ENCODE results near the gene UBL4A.
"Not testable (repeated sequence)": the region's sequence is repeated elsewhere in the genome, so short reads cannot be mapped to it uniquely, and the experiment has no call there.

UBL4A gene

DNA sequence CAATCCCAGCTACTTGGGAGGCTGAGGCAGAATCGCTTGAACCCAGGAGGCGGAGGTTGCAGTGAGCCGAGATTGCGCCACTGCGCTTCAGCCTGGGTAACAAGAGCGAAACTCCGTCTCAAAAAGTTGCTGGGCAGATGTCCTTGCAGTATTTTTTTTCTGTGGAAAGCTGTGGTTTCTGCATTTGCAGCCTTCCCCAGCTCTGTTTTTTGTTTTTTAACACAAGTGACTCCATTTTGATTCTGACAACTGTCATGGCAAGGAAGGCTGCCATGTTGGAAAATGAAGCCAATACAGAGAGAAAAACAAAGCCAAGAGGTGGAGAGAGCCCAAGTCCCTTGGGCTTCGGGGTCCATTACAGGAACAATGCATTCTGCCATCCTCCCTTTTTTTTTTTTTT is 15.7 kb upstream of the UBL4A start:
- H3K4me2 ChIP-seq (ENCODE audit: insufficient read depth, low read length), result no peak overlapping the region
- no peaks in the 10 kb centered on the region for H3K9me3 ChIP-seq (ENCODE audit: insufficient read depth, low read length, severe bottlenecking)
- no peak overlapping the region for H2AFZ ChIP-seq (ENCODE audit: low read depth, low read length)
- no peaks in the 10 kb centered on the region for H3K27me3 ChIP-seq (ENCODE audit: insufficient read depth, low read length, poor library complexity)
- H3K4me1 ChIP-seq (ENCODE audit: insufficient read depth, low read length), result no peaks in the 10 kb centered on the region
- TF ChIP-seq EZH2 (IDR thresholded peaks at IDR 0.05; ENCODE audit: borderline replicate concordance, low read depth, low read length, severe bottlenecking), result no peak
- TF ChIP-seq, protein P1, sequence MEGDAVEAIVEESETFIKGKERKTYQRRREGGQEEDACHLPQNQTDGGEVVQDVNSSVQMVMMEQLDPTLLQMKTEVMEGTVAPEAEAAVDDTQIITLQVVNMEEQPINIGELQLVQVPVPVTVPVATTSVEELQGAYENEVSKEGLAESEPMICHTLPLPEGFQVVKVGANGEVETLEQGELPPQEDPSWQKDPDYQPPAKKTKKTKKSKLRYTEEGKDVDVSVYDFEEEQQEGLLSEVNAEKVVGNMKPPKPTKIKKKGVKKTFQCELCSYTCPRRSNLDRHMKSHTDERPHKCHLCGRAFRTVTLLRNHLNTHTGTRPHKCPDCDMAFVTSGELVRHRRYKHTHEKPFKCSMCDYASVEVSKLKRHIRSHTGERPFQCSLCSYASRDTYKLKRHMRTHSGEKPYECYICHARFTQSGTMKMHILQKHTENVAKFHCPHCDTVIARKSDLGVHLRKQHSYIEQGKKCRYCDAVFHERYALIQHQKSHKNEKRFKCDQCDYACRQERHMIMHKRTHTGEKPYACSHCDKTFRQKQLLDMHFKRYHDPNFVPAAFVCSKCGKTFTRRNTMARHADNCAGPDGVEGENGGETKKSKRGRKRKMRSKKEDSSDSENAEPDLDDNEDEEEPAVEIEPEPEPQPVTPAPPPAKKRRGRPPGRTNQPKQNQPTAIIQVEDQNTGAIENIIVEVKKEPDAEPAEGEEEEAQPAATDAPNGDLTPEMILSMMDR (IDR thresholded peaks at IDR 0.05; ENCODE audit: borderline replicate concordance, extremely low read depth, low read length, poor library complexity, severe bottlenecking), result no peak
- H3K4me3 ChIP-seq (ENCODE audit: low read depth in 1 of 2, low read length in 2 of 2), result no peak overlapping the region
- no peaks in the 10 kb centered on the region for H3K79me2 ChIP-seq (ENCODE audit: insufficient read depth, low read length)
- ATAC-seq (ENCODE audit: insufficient read depth, low read depth) (no peak), DNase-seq (no peak)
- H4K20me1 ChIP-seq (ENCODE audit: insufficient read depth, low read length), result no peaks in the 10 kb centered on the region
- no peak overlapping the region for H3K9ac ChIP-seq (ENCODE audit: low read depth, low read length)
- no peak overlapping the region for H3K27ac ChIP-seq (ENCODE audit: low read length)
- H3K36me3 ChIP-seq (ENCODE audit: insufficient read depth, low read length), result peaks cover 17% of the 10 kb centered on the region; the same call in 1 of the 2 replicates

DNA sequence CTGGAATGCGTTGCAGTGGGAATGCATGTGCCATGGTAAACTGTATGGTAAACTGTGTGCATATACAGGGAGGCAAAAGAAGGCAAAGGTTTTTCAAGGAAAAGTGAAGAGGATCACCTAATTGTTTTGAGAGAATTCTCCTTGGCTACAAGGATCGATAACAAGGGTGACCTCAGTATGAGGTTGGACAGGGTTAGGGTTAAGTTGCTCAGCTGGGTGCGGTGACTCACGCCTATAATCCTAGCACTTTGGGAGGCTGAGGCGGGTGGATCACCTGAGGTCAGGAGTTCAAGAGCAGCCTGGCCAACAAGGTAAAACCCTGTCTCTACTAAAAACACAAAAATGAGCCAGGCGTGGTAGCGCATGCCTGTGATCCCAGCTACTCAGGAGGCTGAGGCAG is 15.0 kb upstream of the UBL4A start:
- not testable (repeated sequence) for H3K4me2 ChIP-seq (ENCODE audit: insufficient read depth, low read length); H3K9ac ChIP-seq (ENCODE audit: low read depth, low read length); H3K27me3 ChIP-seq (ENCODE audit: insufficient read depth, low read length, poor library complexity); DNase-seq; H3K4me1 ChIP-seq (ENCODE audit: insufficient read depth, low read length); H3K27ac ChIP-seq (ENCODE audit: low read length); H3K9me3 ChIP-seq (ENCODE audit: insufficient read depth, low read length, severe bottlenecking); H3K79me2 ChIP-seq (ENCODE audit: insufficient read depth, low read length); H4K20me1 ChIP-seq (ENCODE audit: insufficient read depth, low read length); ATAC-seq (ENCODE audit: insufficient read depth, low read depth); H2AFZ ChIP-seq (ENCODE audit: low read depth, low read length); H3K4me3 ChIP-seq (ENCODE audit: low read depth in 1 of 2, low read length in 2 of 2)
- peaks cover 11% of the 10 kb centered on the region; the same call in 1 of the 2 replicates for H3K36me3 ChIP-seq (ENCODE audit: insufficient read depth, low read length)

DNA sequence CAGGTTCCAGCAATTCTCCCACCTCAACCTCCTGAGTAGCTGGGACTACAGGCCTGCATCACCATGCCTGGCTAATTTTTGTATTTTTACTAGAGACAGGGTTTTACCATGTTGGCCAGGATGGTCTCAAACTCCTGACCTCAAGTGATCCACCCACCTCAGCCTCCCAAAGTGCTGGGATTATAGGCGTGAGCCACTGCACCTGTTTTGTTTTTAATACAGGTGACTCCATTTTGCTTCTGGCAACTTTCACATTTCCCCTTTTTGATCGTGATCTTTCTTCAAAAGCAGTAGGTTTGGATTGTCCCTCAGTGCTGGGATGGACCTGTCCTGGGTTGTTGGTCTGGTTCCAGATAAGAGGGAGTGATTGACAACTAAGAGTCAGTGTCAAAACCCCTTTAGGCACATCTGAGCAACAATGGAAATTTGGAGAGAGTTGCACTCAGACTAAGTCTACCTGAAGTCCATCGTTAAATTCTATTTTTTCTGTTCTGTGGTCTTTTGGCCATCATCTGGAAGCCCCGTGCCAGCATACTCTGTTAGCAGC is 10.2 kb upstream of the UBL4A start:
- H3K27ac ChIP-seq (ENCODE audit: low read length); H3K79me2 ChIP-seq (ENCODE audit: insufficient read depth, low read length); H3K27me3 ChIP-seq (ENCODE audit: insufficient read depth, low read length, poor library complexity); H3K9ac ChIP-seq (ENCODE audit: low read depth, low read length); H3K9me3 ChIP-seq (ENCODE audit: insufficient read depth, low read length, severe bottlenecking); H3K4me2 ChIP-seq (ENCODE audit: insufficient read depth, low read length); H4K20me1 ChIP-seq (ENCODE audit: insufficient read depth, low read length); H3K4me3 ChIP-seq (ENCODE audit: low read depth in 1 of 2, low read length in 2 of 2); H2AFZ ChIP-seq (ENCODE audit: low read depth, low read length); ATAC-seq (ENCODE audit: insufficient read depth, low read depth); H3K36me3 ChIP-seq (ENCODE audit: insufficient read depth, low read length); H3K4me1 ChIP-seq (ENCODE audit: insufficient read depth, low read length); DNase-seq: not testable (repeated sequence)

DNA sequence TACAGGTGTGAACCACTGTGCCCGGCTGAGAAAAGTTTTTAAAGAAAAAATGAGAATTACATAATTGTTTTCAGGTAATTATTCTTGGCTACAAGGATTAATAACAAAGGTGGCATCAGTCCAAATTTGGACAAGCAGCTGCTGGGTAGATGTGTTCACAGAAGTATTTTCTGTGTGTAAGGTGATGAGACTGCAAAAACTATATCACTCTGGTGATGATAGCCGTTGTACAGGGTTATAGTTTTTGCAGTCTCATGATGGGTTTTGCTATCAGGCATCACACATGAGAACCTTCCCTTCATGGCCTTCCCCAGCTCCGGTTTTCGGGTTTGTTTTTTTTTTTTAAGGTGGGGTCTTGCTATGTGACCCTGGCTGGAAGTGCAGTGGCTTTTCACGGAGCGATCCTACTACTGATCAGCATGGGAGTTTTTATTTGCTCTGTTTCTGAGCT is 9.1 kb upstream of the UBL4A start:
- no peak overlapping the region for H3K27ac ChIP-seq (ENCODE audit: low read length)

More for the DNA sequence above, 9.1 kb upstream of the UBL4A start:
- H3K79me2 ChIP-seq (ENCODE audit: insufficient read depth, low read length), result no peaks in the 10 kb centered on the region
- no peak overlapping the region for H3K4me2 ChIP-seq (ENCODE audit: insufficient read depth, low read length)
- H3K4me1 ChIP-seq (ENCODE audit: insufficient read depth, low read length), result peaks cover 8% of the 10 kb centered on the region
- H3K36me3 ChIP-seq (ENCODE audit: insufficient read depth, low read length), result no peaks in the 10 kb centered on the region
- H4K20me1 ChIP-seq (ENCODE audit: insufficient read depth, low read length), result no peaks in the 10 kb centered on the region
- no peaks in the 10 kb centered on the region for H3K9me3 ChIP-seq (ENCODE audit: insufficient read depth, low read length, severe bottlenecking)
- no peak for TF ChIP-seq EZH2 (IDR thresholded peaks at IDR 0.05; ENCODE audit: borderline replicate concordance, low read depth, low read length, severe bottlenecking)
- TF ChIP-seq, protein P1 (IDR thresholded peaks at IDR 0.05; ENCODE audit: borderline replicate concordance, extremely low read depth, low read length, poor library complexity, severe bottlenecking), result no peak
- DNase-seq, result no peak
- no peak overlapping the region for H2AFZ ChIP-seq (ENCODE audit: low read depth, low read length)
- H3K27me3 ChIP-seq (ENCODE audit: insufficient read depth, low read length, poor library complexity), result no peaks in the 10 kb centered on the region
- no peak for ATAC-seq (ENCODE audit: insufficient read depth, low read depth)
- H3K4me3 ChIP-seq (ENCODE audit: low read depth in 1 of 2, low read length in 2 of 2), result no peak overlapping the region
- no peak overlapping the region for H3K9ac ChIP-seq (ENCODE audit: low read depth, low read length)
